Right cardiac atrium (tissue), 5 donors: ENCODE results near the gene CHL1. TPM values are rescaled to one million over a fixed set of nuclear protein-coding genes. Genes with fewer than 3 reads are reported as not detected.

Experiments used
- ATAC-seq, 2 donors: fragments of 200-7000 bp; cut with Tn5 transposase; one replicate each; pipeline versions ENCODE4 v1.8.0 to v1.9.1; 2020; ENCODE audit warnings: moderate library complexity in 2 of 2, mild to moderate bottlenecking in 1 of 2
- DNase-seq, 3 donors: peaks; one replicate each; pipeline ENCODE4 v3.0.0-alpha.2; 2020
- H3K27ac ChIP-seq: one replicate; pipeline ENCODE4 v1.5.1; 2013; ENCODE audit warnings: mild to moderate bottlenecking, low read length, control low read depth, moderate library complexity
- H3K27me3 ChIP-seq: one replicate; pipeline ENCODE4 v1.6.1; 2013; ENCODE audit not compliant: control insufficient read depth, insufficient read depth
- H3K4me1 ChIP-seq: one replicate; pipeline ENCODE4 v1.6.1; 2013; ENCODE audit warnings: low read length; ENCODE audit not compliant: control insufficient read depth, insufficient read depth
- H3K4me3 ChIP-seq: one replicate; pipeline ENCODE4 v1.5.1; 2013; ENCODE audit warnings: low read length, control low read depth
- H3K9me3 ChIP-seq: one replicate; pipeline ENCODE4 v1.6.1; 2013; ENCODE audit warnings: low read length; ENCODE audit not compliant: control insufficient read depth
- WGBS: extraction: QIAGEN DNeasy Blood & Tissue Kit; methylation state at CpG from one replicate; pipeline ENCODE4 v1.1.7; 2013; 5-methylcytosine and 5-hydroxymethylcytosine counted together
- intact Hi-C, 4 donors: fragments of 100-400 bp; cut with DNase I; formaldehyde crosslinking; loops; one replicate each; pipeline versions ENCODE4 v1.11.0 to v1.14.0; 2022 to 2023
- polyA plus RNA-seq: library from polyadenylated mRNA; stranded (reverse); fragments of 200-250 nt; gene quantifications from one replicate; pipeline ENCODE4 v1.2.3, GENCODE V29; 2013
- total RNA-seq, 4 donors: library from RNA; stranded (reverse); fragmentation: NEBNext Ultra II Directional; extraction: Animal tissue kit (Norgen Biotek cat#: 25700); gene quantifications; one replicate each; pipeline ENCODE4 v1.2.1, GENCODE V29; 2021
- donor health status: healthy with polysubstance abuse.
- donor health status: DM: no; HTN: yes; CAD: no.
- donor health status: DM: no; HTN: no; CAD: no.
- donor health status: DM: no; HTN: yes; CAD: no; lungs with severe emphysema.
- donor health status: DM: yes; HTN: yes; CAD: no.

Gene CHL1
- total and polyA plus RNA-seq, 5 donors, result 14.3 to 90.2 (median 70.2) TPM

DNA sequence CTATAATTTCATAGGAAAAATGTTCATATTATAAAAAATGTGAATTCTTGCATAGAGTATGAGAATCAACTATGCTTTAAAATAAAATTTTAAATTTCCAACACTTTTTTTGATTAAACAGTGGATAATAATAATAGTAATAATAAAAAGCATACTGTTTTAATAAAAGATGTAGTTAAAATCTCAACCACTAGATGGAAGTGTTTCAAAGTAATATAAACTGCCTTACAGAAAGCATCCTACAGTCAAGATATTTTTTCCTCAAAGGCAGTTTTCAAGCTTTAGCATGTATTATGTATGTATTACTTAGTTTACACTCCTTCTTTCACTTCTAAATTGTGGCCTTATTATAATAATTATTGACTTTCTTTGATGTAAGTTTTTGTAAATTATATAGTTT is 217.5 kb downstream of the CHL1 start:
- Histone ChIP-seq H3K27ac (no peak overlapping the region), H3K27me3 (no peaks in the 10 kb centered on the region), H3K4me3 (no peak overlapping the region), H3K4me1 (no peaks in the 10 kb centered on the region), H3K9me3 (no peaks in the 10 kb centered on the region)
- no peak for ATAC-seq
- intact Hi-C loops, result no loop called here
- DNase-seq, result no peak

DNA sequence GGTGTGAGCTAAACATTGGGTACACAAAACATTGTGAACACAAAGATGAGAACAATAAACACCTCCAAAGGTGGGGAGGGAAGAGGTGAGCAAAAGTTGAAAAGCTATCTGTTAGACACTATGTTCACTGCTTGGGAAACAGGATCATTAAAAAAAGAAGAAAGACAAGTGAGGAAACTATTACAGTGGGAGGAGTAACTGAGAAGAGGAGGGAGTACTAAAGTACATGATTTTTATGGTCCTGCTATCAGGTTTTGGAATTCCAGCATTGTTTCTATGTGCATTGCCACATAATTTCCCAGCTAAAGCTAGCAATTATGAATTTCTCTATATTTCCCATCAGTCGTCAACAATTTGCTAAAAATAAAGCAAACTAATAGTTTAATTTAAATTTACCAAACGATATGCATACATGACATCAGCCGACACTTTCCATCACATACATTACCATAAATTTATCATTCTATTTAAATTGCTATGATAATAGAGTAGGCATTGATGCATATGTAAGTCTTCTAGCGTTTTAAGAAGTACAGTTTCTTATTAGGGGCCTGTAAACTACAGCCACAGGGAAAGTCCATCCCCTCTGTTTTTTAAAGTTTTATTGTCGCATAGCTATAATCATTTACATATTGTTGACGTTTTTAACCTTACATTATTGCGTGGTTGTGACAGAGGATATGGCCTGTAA is 221.8 kb downstream of the CHL1 start:
- H3K27me3 ChIP-seq, result no peaks in the 10 kb centered on the region
- no peak overlapping the region for H3K4me3 ChIP-seq
- H3K9me3 ChIP-seq, result no peaks in the 10 kb centered on the region
- 57% methylated on average over 7 of the region's 7 CpGs for WGBS
- no peak for DNase-seq
- no peaks in the 10 kb centered on the region for H3K4me1 ChIP-seq
- intact Hi-C loops, result no loop called here
- H3K27ac ChIP-seq, result no peak overlapping the region
- no peak for ATAC-seq

DNA sequence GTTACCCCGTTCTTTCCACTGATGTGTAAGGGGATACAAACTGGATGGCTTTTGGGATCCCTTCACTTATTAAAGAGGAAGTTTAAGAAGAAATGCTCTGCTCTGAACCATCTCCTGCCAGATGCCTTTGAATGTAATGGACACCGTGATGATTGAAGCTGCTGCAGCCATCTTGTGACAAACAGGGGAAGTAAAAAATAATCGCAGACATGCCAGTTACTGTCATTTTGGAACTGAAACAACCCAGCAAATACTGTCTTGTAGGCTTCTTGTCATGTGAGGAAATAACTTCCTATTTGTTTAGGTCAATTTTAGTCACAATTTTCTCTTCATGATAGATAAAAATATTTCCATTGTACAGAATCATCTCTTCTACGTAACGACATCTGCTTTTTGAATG is 224.0 kb downstream of the CHL1 start:
- no peak overlapping the region for H3K27ac ChIP-seq
- H3K4me1 ChIP-seq, result no peaks in the 10 kb centered on the region
- WGBS, result 84% methylated on average over 5 of the region's 5 CpGs
- ATAC-seq (no peak), DNase-seq (no peak)
- H3K27me3 ChIP-seq, result no peaks in the 10 kb centered on the region
- intact Hi-C loops, result no loop called here
- no peaks in the 10 kb centered on the region for H3K9me3 ChIP-seq
- no peak overlapping the region for H3K4me3 ChIP-seq

DNA sequence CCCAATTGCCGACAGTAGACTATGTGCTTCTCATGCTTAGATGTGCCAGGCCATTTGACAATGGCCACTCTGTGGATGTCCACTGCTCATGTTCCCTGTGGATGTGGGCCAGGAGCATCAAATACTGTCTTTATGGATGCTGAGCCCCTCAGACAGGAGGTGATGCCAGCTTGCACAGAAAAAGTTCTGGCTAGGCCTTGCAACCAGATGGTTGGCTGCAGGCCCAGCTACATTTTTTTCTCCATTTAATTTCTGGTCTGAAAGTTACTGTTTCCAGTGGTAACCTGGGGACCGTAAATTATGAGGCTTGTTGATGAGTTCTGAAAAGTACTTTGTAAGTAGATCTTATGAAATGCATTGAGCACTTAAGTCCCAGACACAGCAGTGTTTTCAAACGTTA is 228.5 kb downstream of the CHL1 start:
- DNase-seq, result no peak
- WGBS, result 67% methylated on average over 3 of the region's 3 CpGs
- no peak for ATAC-seq
- Histone ChIP-seq H3K9me3 (no peaks in the 10 kb centered on the region), H3K4me3 (no peak overlapping the region), H3K27me3 (no peaks in the 10 kb centered on the region), H3K27ac (no peak overlapping the region), H3K4me1 (no peaks in the 10 kb centered on the region)
- intact Hi-C loops, result no loop called here

DNA sequence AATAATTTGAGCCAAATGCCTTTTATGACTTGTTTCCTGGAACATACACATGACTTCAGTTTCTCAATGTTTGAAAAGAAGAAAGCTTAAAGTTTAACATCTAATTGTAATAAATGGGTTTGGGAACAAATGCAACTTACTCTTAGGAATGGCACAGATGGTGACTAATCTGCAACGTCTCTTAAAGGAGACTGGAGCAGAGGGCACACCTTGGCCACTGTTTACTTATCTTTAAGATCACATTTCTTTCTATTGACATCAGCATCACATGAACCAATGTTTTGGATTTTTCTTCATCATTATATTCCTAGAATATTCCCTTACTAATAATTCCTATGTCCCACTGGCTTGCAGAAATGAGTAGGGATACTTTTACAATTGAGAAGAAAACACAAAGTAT is 229.5 kb downstream of the CHL1 start:
- Histone ChIP-seq H3K27me3 (no peaks in the 10 kb centered on the region), H3K9me3 (no peaks in the 10 kb centered on the region)
- intact Hi-C loops, result no loop called here

DNA sequence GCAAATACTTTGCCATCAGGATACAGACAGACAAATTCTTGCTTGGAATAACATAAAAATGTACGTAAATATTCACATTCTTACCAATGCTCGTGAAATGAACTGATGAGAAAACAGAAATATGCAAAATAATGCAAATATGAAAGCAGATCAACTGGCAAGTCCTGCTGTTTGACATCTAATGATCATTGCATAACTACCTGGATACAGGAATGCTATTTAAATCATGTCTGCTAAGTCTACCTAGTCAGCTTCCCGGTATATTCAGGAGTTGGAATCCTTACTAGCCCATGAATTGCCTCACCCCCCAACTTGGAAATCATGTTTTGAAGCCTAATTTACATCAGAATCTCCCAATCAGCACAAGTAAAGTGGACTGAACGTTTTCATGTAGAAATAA is 230.6 kb downstream of the CHL1 start:
- intact Hi-C loops, result no loop called here
- ATAC-seq, result no peak
- Histone ChIP-seq H3K27me3 (no peaks in the 10 kb centered on the region), H3K4me3 (no peak overlapping the region), H3K4me1 (no peaks in the 10 kb centered on the region), H3K9me3 (no peaks in the 10 kb centered on the region), H3K27ac (no peak overlapping the region)
- no peak for DNase-seq
- WGBS, result 60% methylated on average over 4 of the region's 4 CpGs

More for the DNA sequence above, 229.5 kb downstream of the CHL1 start:
- Histone ChIP-seq H3K4me3 (no peak overlapping the region), H3K4me1 (no peaks in the 10 kb centered on the region), H3K27ac (no peak overlapping the region)
- DNase-seq, result no peak
- WGBS, result 65% methylated on average over 1 of the region's 1 CpG
- ATAC-seq, result no peak

DNA sequence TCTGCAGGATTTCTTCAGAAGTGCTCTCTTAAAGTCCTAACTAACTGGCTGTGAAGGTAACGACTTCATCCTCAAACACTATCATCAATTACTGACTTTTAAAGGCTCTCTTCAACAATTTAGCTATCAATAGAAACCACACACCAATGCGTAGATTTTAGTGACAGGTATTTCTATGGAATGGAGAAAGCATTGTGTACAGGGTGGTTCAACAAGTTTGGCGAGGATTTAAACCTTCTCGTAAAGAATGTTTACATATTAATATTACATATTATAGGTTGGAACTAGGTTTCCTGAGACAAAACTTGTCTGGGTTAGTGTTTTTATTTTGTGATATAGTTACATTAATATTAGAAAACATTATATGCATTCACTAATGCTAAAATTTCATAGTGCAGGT is 233.6 kb downstream of the CHL1 start:
- Histone ChIP-seq H3K27me3 (no peaks in the 10 kb centered on the region), H3K27ac (no peak overlapping the region), H3K4me3 (no peak overlapping the region), H3K4me1 (no peaks in the 10 kb centered on the region), H3K9me3 (no peaks in the 10 kb centered on the region)
- ATAC-seq (no peak), DNase-seq (no peak)
- WGBS, result 87% methylated on average over 4 of the region's 4 CpGs
- intact Hi-C loops, result no loop called here

DNA sequence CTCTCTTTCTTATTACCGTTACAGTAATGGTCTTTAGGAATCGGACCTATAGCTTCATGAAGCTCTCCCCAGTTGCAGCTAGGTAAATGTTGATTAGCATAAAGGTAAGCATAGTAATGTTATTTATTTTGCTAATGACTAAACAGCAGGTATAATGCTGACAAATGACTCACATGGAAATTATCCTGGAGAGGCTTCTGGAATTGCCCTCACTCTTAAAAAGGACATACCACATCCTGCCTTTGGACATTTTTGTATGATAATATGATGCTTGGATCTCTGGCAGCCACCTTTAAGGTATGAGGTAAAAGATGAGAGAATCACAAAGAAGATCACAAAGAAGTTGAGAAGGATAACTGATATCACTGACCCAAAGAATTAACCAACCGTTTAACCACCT is 238.6 kb downstream of the CHL1 start:
- H3K9me3 ChIP-seq, result no peaks in the 10 kb centered on the region
- H3K27ac ChIP-seq, result no peak overlapping the region
- no peaks in the 10 kb centered on the region for H3K4me1 ChIP-seq
- H3K27me3 ChIP-seq, result no peaks in the 10 kb centered on the region
- ATAC-seq, result no peak
- intact Hi-C loops, result no loop called here
- 45% methylated on average over 3 of the region's 3 CpGs for WGBS
- no peak overlapping the region for H3K4me3 ChIP-seq
- no peak for DNase-seq

DNA sequence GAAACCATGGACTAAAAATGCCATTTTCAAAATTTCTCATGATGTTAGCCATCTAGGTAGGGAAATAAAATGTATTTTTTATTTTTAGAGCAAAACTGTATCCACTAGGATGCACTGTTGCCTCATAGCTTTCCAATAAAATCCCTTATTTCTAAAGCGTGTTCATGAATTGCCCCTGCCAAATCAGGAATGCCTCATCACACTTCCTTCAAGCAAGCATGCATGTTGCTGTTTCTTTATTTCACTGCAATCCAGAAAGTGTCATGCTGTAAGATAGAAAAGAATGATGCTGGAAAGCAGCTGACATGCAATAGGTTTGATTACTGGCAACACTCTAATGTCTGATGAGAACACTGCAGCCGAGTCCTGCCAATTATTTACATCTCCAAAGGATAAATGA is 239.5 kb downstream of the CHL1 start:
- intact Hi-C loops, result no loop called here

DNA sequence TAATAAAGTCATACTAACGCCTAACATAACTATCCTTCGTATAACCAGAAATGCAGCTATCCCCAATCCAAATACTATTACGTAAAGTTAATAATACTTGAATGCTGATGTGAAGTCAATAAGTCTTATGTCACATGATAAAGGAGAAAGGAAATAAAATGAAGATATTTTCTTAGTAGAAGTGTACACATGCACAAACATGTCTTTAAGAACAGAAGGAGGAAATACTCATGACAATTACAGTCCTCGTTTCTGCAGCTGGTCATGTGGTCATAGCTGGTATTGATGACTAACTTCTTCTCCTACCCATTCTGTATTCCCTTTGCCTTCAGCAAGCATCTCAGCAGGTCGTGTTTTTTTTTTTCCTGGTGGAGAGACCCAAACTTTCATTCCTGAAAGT is 244.3 kb downstream of the CHL1 start:
- DNase-seq (no peak), ATAC-seq (no peak)
- no peaks in the 10 kb centered on the region for H3K9me3 ChIP-seq
- 72% methylated on average over 5 of the region's 5 CpGs for WGBS
- no peaks in the 10 kb centered on the region for H3K27me3 ChIP-seq
- H3K27ac ChIP-seq, result no peak overlapping the region
- H3K4me3 ChIP-seq, result no peak overlapping the region
- H3K4me1 ChIP-seq, result no peaks in the 10 kb centered on the region
- intact Hi-C loops, result no loop called here

More for the DNA sequence above, 239.5 kb downstream of the CHL1 start:
- ATAC-seq, result no peak
- H3K9me3 ChIP-seq, result no peaks in the 10 kb centered on the region
- H3K27me3 ChIP-seq, result no peaks in the 10 kb centered on the region
- no peak for DNase-seq
- H3K4me1 ChIP-seq, result no peaks in the 10 kb centered on the region
- WGBS, result 54% methylated on average over 2 of the region's 2 CpGs
- H3K27ac ChIP-seq, result no peak overlapping the region
- no peak overlapping the region for H3K4me3 ChIP-seq

DNA sequence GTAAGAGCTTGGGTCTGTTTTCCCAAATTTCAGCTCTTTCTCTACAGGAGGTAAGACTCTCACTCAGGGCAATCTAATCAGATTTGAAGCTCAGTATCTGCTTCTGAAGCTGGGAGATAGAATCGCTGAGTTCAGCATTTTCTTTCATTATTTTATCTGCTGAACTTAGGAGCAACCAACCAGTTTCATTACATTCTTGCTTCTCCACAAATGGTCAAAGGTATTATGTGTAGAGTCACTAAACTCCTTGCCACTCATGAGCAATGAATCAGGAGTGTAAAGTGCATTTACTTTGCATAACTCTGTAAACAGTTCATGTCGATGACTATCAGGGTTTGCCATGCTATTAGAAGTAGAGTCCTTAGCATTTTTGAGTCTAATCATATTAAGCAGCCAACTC is 249.4 kb downstream of the CHL1 start:
- WGBS, result 81% methylated on average over 2 of the region's 2 CpGs
- H3K4me3 ChIP-seq, result no peak overlapping the region
- no peaks in the 10 kb centered on the region for H3K9me3 ChIP-seq
- no peaks in the 10 kb centered on the region for H3K27me3 ChIP-seq
- DNase-seq (no peak), ATAC-seq (no peak)
- no peaks in the 10 kb centered on the region for H3K4me1 ChIP-seq
- H3K27ac ChIP-seq, result no peak overlapping the region
- intact Hi-C loops, result no loop called here

DNA sequence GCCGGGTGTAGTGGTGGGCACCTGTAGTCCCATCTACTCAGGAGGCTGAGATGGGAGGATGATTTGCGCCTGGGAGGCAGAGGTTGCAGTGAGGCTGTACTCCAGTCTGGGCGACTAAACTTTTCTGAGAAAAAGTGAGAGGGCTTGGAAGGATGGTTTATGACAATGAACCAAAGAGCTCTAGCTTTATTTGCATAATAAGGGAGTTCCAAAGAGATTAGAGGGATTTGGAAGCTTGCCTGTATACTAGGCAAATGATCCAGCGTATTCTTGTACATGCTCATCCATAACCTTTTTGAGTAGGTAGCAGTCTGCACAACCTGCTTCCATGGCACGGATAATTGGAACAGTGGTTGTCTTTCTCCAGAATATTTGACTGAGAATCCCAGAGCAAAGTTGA is 251.1 kb downstream of the CHL1 start:
- intact Hi-C loops, result no loop called here
- Histone ChIP-seq H3K4me3 (no peak overlapping the region), H3K9me3 (no peaks in the 10 kb centered on the region), H3K4me1 (no peaks in the 10 kb centered on the region), H3K27ac (no peak overlapping the region), H3K27me3 (no peaks in the 10 kb centered on the region)
- no peak for DNase-seq
- WGBS, result 88% methylated on average over 5 of the region's 5 CpGs
- no peak for ATAC-seq
